Calu3 (cell line): Measurements from ENCODE around the gene APOL2. TPM values are rescaled to one million over a fixed set of nuclear protein-coding genes. Genes with fewer than 3 reads are reported as not detected.

Experiments
- BruUV-seq: library from RNA; stranded (reverse); fragments of 400-500 nt; replicated peaks from 2 replicates; lab custom pipeline; 2021; lab: Mats Ljungman, UMichigan
- CTCF ChIA-PET: fragments of 300-600 bp; sonication (Branson Sonifier 250); formaldehyde crosslinking; loops from one replicate; lab custom pipeline; 2022; ENCODE audit warnings: antibody characterized with exemption; lab: Charles Lee
- DNase-seq: peaks from one replicate; pipeline ENCODE4 v3.0.0; 2022
- H3K27ac Mint-ChIP-seq: one replicate; pipeline ENCODE4 v1.8.0; 2022; ENCODE audit warnings: mixed read lengths; ENCODE audit not compliant: unreplicated experiment
- H3K27me3 Mint-ChIP-seq: one replicate; pipeline ENCODE4 v1.8.0; 2022; ENCODE audit warnings: mixed read lengths; ENCODE audit not compliant: unreplicated experiment
- H3K36me3 Mint-ChIP-seq: one replicate; pipeline ENCODE4 v1.8.0; 2022; ENCODE audit warnings: mild to moderate bottlenecking, moderate library complexity, mixed read lengths; ENCODE audit not compliant: insufficient read depth, unreplicated experiment
- H3K4me1 Mint-ChIP-seq: one replicate; pipeline ENCODE4 v1.8.0; 2022; ENCODE audit warnings: mild to moderate bottlenecking, low read depth, mixed read lengths; ENCODE audit not compliant: unreplicated experiment
- H3K4me3 Mint-ChIP-seq: one replicate; pipeline ENCODE4 v1.8.0; 2022; ENCODE audit warnings: mild to moderate bottlenecking, low read depth, moderate library complexity, mixed read lengths; ENCODE audit not compliant: unreplicated experiment
- H3K9me3 Mint-ChIP-seq: one replicate; pipeline ENCODE4 v1.8.0; 2022; ENCODE audit warnings: low read depth, mixed read lengths; ENCODE audit not compliant: unreplicated experiment
- CTCF ChIP-seq: fragments of 200-600 bp; IDR thresholded peaks from one replicate; pipeline ENCODE4 v1.8.0; 2022; ENCODE audit warnings: antibody characterized with exemption; ENCODE audit not compliant: unreplicated experiment
- intact Hi-C: fragments of 100-400 bp; cut with micrococcal nuclease; formaldehyde crosslinking; loops from one replicate; pipeline ENCODE4 v1.10.0; 2022; ENCODE audit not compliant: unreplicated experiment
- total RNA-seq: library from RNA; stranded (reverse); gene quantifications from 2 replicates; pipeline ENCODE4 v1.2.3, GENCODE V29; 2022

The APOL2 gene
- total RNA-seq, 1 experiment from 2014 or later = 90.1 TPM

DNA sequence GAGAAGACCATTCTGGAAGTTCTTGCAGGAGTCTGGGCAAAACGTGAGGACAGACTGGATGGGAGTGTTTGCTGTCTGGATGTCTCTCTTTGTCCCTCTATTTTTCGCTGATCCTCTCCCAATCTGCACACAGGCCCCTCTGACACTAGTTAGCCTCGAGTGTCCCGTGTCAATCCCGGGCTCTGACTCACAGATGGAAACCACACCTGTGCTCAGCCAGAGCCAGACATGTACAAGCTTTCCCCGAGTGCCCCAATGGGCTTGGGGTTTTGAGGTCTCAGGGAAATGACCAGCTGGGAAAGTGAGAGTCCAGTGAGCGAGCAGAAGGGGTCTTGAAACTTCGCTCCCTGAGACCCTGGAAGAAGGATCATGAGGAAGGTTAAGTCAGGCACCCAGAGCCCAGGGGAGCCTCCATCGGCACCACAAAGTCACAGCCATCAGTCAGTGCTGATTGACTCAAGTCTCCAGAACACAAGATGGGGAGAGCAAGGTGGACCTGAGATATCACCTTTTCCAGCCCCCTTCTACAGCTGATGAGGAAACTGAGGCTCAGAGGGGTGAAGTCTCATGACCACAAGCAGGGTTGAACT lies 13.9 kb downstream of the APOL2 start:
- no peak for DNase-seq
- no peak overlapping the region for H3K4me3 Mint-ChIP-seq
- peaks cover 28% of the 10 kb centered on the region for H3K4me1 Mint-ChIP-seq
- H3K9me3 Mint-ChIP-seq = no peaks in the 10 kb centered on the region
- no peak overlapping the region for H3K27ac Mint-ChIP-seq
- intact Hi-C loops = no loop called here
- no peaks in the 10 kb centered on the region for H3K27me3 Mint-ChIP-seq
- TF ChIP-seq CTCF = no peak
- no TSS peak for BruUV-seq
- CTCF ChIA-PET = no interaction called here
- peaks cover 48% of the 10 kb centered on the region for H3K36me3 Mint-ChIP-seq

DNA sequence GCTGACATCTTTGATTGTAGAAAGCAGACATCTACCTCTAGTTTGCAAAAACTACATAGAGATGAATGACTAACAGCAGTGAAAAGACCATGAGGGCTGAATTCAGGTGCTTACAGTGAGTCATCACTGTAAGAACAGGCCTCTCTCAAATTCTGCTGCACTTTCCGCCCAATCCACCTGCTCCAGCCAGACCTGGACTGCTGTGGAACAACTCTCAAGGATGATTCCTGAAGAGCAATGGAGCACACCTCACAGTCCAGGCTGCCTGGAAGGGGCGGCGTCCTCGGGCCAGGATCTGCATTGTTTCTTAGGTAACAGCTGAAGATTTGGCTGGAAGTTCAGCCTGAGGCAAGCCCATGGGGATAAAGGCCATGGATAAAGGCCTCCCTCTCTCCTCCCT lies 15.1 kb downstream of the APOL2 start:
- Mint-ChIP-seq H3K4me3 (no peak overlapping the region), H3K36me3 (peaks cover 38% of the 10 kb centered on the region), H3K27me3 (peaks cover 3% of the 10 kb centered on the region), H3K4me1 (peaks cover 34% of the 10 kb centered on the region), H3K27ac (no peak overlapping the region), H3K9me3 (no peaks in the 10 kb centered on the region)
- CTCF ChIA-PET = interaction anchor here (0.6 kb wide), 1 partner anchor 217 kb away, joined by 4 read pairs; no protein-coding TSS in a partner anchor
- intact Hi-C loops = no loop called here
- BruUV-seq = no TSS peak
- TF ChIP-seq CTCF = no peak
- no peak for DNase-seq

GRCh38 chr22:36223504-36223903 lies 15.8 kb downstream of the APOL2 start:
- DNase-seq = no peak
- CTCF ChIA-PET = interaction anchor here (0.6 kb wide), 1 partner anchor 218 kb away, joined by 4 read pairs; no protein-coding TSS in a partner anchor
- Mint-ChIP-seq H3K4me3 (no peak overlapping the region), H3K4me1 (peaks cover 34% of the 10 kb centered on the region), H3K9me3 (no peaks in the 10 kb centered on the region), H3K27ac (no peak overlapping the region), H3K36me3 (peaks cover 38% of the 10 kb centered on the region), H3K27me3 (peaks cover 10% of the 10 kb centered on the region)
- intact Hi-C loops = no loop called here
- no TSS peak for BruUV-seq
- TF ChIP-seq CTCF = no peak

DNA sequence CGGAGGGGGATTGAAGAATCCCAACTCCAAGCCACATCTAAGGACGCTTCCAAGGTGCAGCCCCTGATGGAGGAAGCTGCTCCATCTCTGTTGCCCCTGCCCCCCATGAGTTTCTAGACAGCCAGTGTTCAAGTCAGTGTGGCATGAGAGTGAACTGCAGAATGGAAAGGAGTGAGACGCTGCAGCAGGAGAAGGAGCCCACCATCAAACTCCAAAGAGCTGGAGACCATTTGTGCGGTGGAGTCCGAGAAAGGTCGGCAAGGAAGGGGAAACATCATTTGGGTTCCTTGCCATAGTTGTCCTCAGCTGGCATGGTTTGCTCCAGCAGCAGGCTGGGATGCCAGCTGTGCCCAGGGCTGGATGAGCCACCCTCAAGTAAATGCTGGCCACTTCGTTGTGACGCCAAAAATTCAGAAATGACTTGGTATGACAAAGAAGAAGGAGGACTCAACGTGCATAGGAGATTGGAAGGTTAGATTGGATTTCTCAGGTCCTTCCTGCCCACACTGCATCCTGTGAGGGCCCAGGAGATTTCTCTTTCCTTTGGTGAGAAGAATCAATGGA lies 16.4 kb downstream of the APOL2 start:
- Mint-ChIP-seq H3K36me3 (peaks cover 34% of the 10 kb centered on the region), H3K27ac (no peak overlapping the region), H3K9me3 (no peaks in the 10 kb centered on the region), H3K4me1 (peaks cover 34% of the 10 kb centered on the region), H3K27me3 (peaks cover 15% of the 10 kb centered on the region), H3K4me3 (no peak overlapping the region)
- no peak for DNase-seq
- TF ChIP-seq CTCF = no peak
- CTCF ChIA-PET = interaction anchor here (1.3 kb wide), 1 partner anchor 20 kb away, joined by 3 read pairs; no protein-coding TSS in a partner anchor
- no TSS peak for BruUV-seq
- intact Hi-C loops = no loop called here
